PC-9 (cell line): Measurements from ENCODE around the gene ADGRA1. TPM values are rescaled to one million over a fixed set of nuclear protein-coding genes. Genes with fewer than 3 reads are reported as not detected.

Experiments used
- BruUV-seq: library from RNA; stranded (reverse); fragments of 400-500 nt; replicated peaks from 2 replicates; lab custom pipeline; 2021; lab: Mats Ljungman, UMichigan
- CTCF ChIA-PET: fragments of 300-600 bp; sonication (Branson Sonifier 250); formaldehyde crosslinking; loops from one replicate; lab custom pipeline; 2022; ENCODE audit warnings: antibody characterized with exemption; lab: Charles Lee
- POLR2A ChIA-PET: fragments of 300-600 bp; sonication (Branson Sonifier 250); formaldehyde crosslinking; loops from one replicate; lab custom pipeline; 2022; ENCODE audit warnings: antibody characterized with exemption; ENCODE audit not compliant: unreplicated experiment; lab: Charles Lee
- DNase-seq, 2 experiments: peaks; one replicate each; pipeline versions ENCODE4 v3.0.0 to v3.0.0-alpha.2; 2015 to 2022; ENCODE audit warnings: mixed read lengths in 1 of 2
- H2AFZ ChIP-seq: fragments of 200-600 bp; sonication (generic); 2 replicates; pipeline ENCODE4 v1.8.1; 2017; ENCODE audit warnings: antibody characterized with exemption
- H3F3A ChIP-seq: fragments of 200-600 bp; sonication (generic); 2 replicates; pipeline ENCODE4 v1.8.1; 2017; ENCODE audit warnings: antibody characterized with exemption, mild to moderate bottlenecking, low read depth; ENCODE audit not compliant: insufficient read depth
- H3K27ac ChIP-seq: fragments of 200-600 bp; sonication (generic); 2 replicates; pipeline ENCODE4 v1.6.1; 2016; ENCODE audit warnings: mixed run types
- H3K27me3 ChIP-seq: fragments of 200-600 bp; sonication (generic); 2 replicates; pipeline ENCODE4 v1.6.1; 2016; ENCODE audit warnings: low read depth, mixed run types; ENCODE audit not compliant: insufficient read depth
- H3K36me3 ChIP-seq: fragments of 200-600 bp; sonication (generic); 2 replicates; pipeline ENCODE4 v1.6.1; 2016; ENCODE audit warnings: low read depth, mixed run types
- H3K4me1 ChIP-seq: fragments of 200-600 bp; sonication (generic); replicated peaks from 2 replicates; pipeline ENCODE4 v1.6.1; 2016; ENCODE audit warnings: mixed run types; ENCODE audit not compliant: insufficient read depth
- H3K4me2 ChIP-seq: fragments of 200-600 bp; sonication (generic); 2 replicates; pipeline ENCODE4 v1.6.1; 2017; ENCODE audit warnings: mixed run types
- H3K4me3 ChIP-seq: fragments of 200-600 bp; sonication (generic); 2 replicates; pipeline ENCODE4 v1.6.1; 2016; ENCODE audit warnings: mixed run types
- H3K79me2 ChIP-seq: fragments of 200-600 bp; sonication (generic); 2 replicates; pipeline ENCODE4 v1.6.1; 2017; ENCODE audit warnings: low read depth, mixed run types
- H3K9me2 ChIP-seq: fragments of 200-600 bp; sonication (generic); 2 replicates; pipeline ENCODE4 v1.8.1; 2017; ENCODE audit warnings: mild to moderate bottlenecking; ENCODE audit not compliant: insufficient read depth
- H3K9me3 ChIP-seq: fragments of 200-600 bp; sonication (generic); 2 replicates; pipeline ENCODE4 v1.8.1; 2016; ENCODE audit warnings: low read depth; ENCODE audit not compliant: insufficient read depth
- H4K20me1 ChIP-seq: fragments of 200-600 bp; sonication (generic); 2 replicates; pipeline ENCODE4 v1.8.1; 2017; ENCODE audit not compliant: insufficient read depth
- EZH2 ChIP-seq: fragments of 200-600 bp; sonication (generic); IDR thresholded peaks from 2 replicates; pipeline ENCODE4 v1.8.0; 2017; ENCODE audit warnings: antibody characterized with exemption, low read depth
- intact Hi-C: fragments of 100-400 bp; cut with micrococcal nuclease; formaldehyde crosslinking; loops from one replicate; pipeline ENCODE4 v1.10.0; 2022; ENCODE audit not compliant: unreplicated experiment
- total RNA-seq: library from RNA; stranded (reverse); gene quantifications from 2 replicates; pipeline ENCODE4 v1.2.3, GENCODE V29; 2021
- TF ChIP-seq, protein P1 (sequence below): fragments of 200-600 bp; sonication (generic); conservative IDR thresholded peaks from 2 replicates; pipeline ENCODE4 v1.6.1; 2017; ENCODE audit warnings: mixed run types, antibody characterized with exemption, mild to moderate bottlenecking, moderate library complexity

Gene ADGRA1
- total RNA-seq, 1 experiment from 2014 or later: not detected

DNA sequence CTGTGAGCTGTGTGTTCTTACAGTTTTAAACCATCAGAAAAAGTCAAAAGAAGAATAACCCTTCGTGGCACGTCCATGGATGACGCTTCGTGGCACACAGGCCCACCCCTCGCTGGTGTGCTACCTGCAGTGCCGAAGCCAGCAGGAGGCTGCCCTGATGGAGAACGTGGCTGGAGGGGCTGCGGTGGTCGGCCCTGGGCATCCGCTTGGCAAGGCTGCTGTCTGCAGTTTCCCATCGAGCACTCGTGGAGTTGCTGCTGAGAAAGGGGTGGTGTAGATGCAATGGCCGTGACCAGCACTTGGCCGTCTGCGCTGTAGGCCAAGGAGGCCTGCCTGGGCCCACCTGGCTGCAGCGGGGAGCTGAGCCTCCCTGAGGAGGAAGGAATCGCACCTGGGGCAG, 3.2 kb upstream of the ADGRA1 start:
- intact Hi-C loops: no loop called here

DNA sequence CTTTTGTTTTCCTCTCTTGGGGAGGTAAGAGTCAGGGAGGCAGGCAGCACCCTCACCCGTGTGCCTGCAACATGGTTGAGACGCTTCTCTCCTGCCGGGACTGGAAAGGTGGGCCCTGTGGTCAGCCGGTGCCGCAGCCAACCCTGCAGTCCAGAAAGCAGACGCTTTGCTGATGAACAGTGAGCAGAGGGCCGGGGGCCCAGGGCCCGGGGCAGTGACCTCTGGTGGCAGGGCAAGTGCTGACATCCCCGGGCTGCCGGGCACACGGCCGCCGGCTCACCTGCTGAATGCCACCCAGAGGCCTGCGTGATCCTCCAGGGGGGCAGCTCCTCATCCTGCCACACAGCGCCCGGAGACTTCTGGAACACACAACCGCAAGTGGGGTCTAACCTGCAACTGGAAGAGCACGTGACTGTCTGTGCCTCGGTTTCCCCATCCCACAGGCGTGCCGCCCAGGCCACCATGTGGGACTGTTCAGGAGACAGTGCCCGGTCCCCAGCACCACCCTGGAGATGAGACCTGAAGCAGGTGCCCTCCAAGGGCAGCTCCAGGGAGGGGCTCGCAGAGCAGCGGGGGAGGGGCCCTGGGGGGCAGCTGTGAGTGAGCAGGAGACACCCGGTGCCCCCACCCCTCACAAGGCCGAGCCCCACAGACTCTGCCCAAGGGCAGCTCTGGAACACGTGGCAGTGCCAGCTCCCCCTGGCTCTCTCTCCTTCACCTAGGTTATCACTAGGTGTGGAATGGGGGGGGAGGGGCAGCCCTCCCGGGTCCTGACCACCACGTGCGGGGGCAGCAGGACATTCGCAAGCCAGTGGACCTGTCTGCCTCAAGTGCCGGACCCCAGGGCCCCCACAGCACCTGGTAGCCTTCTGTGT, 2.2 kb upstream of the ADGRA1 start:
- Histone ChIP-seq H4K20me1 (no peaks in the 10 kb centered on the region), H3K27ac (no peak overlapping the region), H3F3A (no peaks in the 10 kb centered on the region), H3K36me3 (no peaks in the 10 kb centered on the region), H3K4me1 (no peaks in the 10 kb centered on the region), H3K4me3 (no peak overlapping the region), H3K9me2 (no peaks in the 10 kb centered on the region), H2AFZ (no peak overlapping the region), H3K9me3 (no peaks in the 10 kb centered on the region), H3K27me3 (peaks cover 31% of the 10 kb centered on the region), H3K4me2 (no peak overlapping the region), H3K79me2 (no peaks in the 10 kb centered on the region)
- TF ChIP-seq EZH2: no peak
- TF ChIP-seq, protein P1, sequence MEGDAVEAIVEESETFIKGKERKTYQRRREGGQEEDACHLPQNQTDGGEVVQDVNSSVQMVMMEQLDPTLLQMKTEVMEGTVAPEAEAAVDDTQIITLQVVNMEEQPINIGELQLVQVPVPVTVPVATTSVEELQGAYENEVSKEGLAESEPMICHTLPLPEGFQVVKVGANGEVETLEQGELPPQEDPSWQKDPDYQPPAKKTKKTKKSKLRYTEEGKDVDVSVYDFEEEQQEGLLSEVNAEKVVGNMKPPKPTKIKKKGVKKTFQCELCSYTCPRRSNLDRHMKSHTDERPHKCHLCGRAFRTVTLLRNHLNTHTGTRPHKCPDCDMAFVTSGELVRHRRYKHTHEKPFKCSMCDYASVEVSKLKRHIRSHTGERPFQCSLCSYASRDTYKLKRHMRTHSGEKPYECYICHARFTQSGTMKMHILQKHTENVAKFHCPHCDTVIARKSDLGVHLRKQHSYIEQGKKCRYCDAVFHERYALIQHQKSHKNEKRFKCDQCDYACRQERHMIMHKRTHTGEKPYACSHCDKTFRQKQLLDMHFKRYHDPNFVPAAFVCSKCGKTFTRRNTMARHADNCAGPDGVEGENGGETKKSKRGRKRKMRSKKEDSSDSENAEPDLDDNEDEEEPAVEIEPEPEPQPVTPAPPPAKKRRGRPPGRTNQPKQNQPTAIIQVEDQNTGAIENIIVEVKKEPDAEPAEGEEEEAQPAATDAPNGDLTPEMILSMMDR: no peak
- DNase-seq: no peak
- intact Hi-C loops: no loop called here
- ChIA-PET CTCF (no interaction called here), POLR2A (no interaction called here)
- BruUV-seq: no TSS peak

More for the DNA sequence above, 3.2 kb upstream of the ADGRA1 start:
- TF ChIP-seq EZH2: no peak
- TF ChIP-seq, protein P1: no peak
- Histone ChIP-seq H3K27ac (no peak overlapping the region), H3K9me2 (no peaks in the 10 kb centered on the region), H3K9me3 (no peaks in the 10 kb centered on the region), H3K4me3 (no peak overlapping the region), H3K79me2 (no peaks in the 10 kb centered on the region), H4K20me1 (no peaks in the 10 kb centered on the region), H3K36me3 (no peaks in the 10 kb centered on the region), H3K27me3 (peaks cover 23% of the 10 kb centered on the region), H2AFZ (no peak overlapping the region), H3K4me1 (no peaks in the 10 kb centered on the region), H3F3A (no peaks in the 10 kb centered on the region), H3K4me2 (no peak overlapping the region)
- DNase-seq: no peak
- ChIA-PET CTCF (no interaction called here), POLR2A (no interaction called here)
- no TSS peak for BruUV-seq

DNA sequence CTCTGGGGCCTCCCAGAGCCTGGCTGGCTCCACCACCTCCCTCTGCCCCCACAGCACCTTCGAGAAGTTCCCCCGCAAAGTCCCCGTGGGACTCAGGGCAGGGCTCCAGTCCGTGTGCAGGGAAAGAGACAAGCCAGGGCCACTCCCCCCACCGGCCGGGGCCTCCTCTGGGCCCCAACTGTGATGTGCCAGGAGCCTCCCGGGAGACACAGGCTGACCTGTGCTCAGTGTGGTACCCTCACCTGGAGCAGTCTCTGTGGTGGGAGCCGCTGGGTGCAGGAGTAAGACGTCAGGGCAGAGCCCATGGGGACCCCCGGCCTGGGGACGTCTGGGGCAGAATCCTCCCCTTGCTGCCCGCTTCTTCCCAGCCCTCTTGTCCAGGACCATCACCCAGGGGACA, 1.5 kb upstream of the ADGRA1 start:
- intact Hi-C loops: no loop called here
- Histone ChIP-seq H3K9me2 (no peaks in the 10 kb centered on the region), H3K36me3 (no peaks in the 10 kb centered on the region), H2AFZ (no peak overlapping the region), H3K79me2 (no peaks in the 10 kb centered on the region), H3K4me3 (no peak overlapping the region), H3K4me2 (no peak overlapping the region), H3K27ac (no peak overlapping the region), H3F3A (no peaks in the 10 kb centered on the region), H3K27me3 (peaks cover 38% of the 10 kb centered on the region), H4K20me1 (no peaks in the 10 kb centered on the region), H3K4me1 (no peaks in the 10 kb centered on the region), H3K9me3 (no peaks in the 10 kb centered on the region)
- DNase-seq: no peak
- TF ChIP-seq EZH2: no peak
- TF ChIP-seq, protein P1: no peak
- POLR2A ChIA-PET: no interaction called here
- CTCF ChIA-PET: no interaction called here
- BruUV-seq: no TSS peak
